HCT116 (cell line): Measurements from ENCODE around the gene CDK16. TPM values are rescaled to one million over a fixed set of nuclear protein-coding genes. Genes with fewer than 3 reads are reported as not detected.

Experiments
- ATAC-seq: fragments of 200-7000 bp; cut with Tn5 transposase; 2 replicates; pipeline ENCODE4 v1.9.1; 2020; ENCODE audit warnings: mild to moderate bottlenecking, moderate library complexity
- BruUV-seq: library from RNA; stranded (reverse); fragments of 400-500 nt; replicated peaks from 2 replicates; lab custom pipeline; 2021; lab: Mats Ljungman, UMichigan
- CTCF ChIA-PET: fragments of 300-600 bp; sonication (Branson Sonifier 250); formaldehyde crosslinking; loops from one replicate; lab custom pipeline; 2021; ENCODE audit warnings: antibody characterized with exemption; lab: Charles Lee
- POLR2A ChIA-PET: fragments of 300-600, 350-600 bp; sonication (Branson Sonifier 250); formaldehyde crosslinking; loops from one replicate; lab custom pipeline; 2021; ENCODE audit warnings: antibody characterized with exemption; lab: Charles Lee
- RAD21 ChIA-PET, 2 experiments: fragments of 300-600 bp; sonication (Branson Sonifier 250); formaldehyde crosslinking; loops; one replicate each; lab custom pipeline; 2023; ENCODE audit warnings: low total read pairs in 2 of 2; ENCODE audit not compliant: uncharacterized antibody in 2 of 2, unreplicated experiment in 2 of 2, low non-redundant PET in 1 of 2; lab: Charles Lee
- DNase-seq: peaks from one replicate; pipeline ENCODE4 v3.0.0-alpha.2; 2010; ENCODE audit warnings: low read depth, low spot score
- H2AFZ ChIP-seq: fragments of 200-600 bp; shearing (Covaris generic), sonication (generic); 2 replicates; pipeline ENCODE4 v1.6.1; 2017; ENCODE audit warnings: low read depth, mixed run types, mixed read lengths, antibody characterized with exemption, low read length; ENCODE audit not compliant: poor library complexity, severe bottlenecking
- H3K27ac ChIP-seq: 2 replicates; pipeline ENCODE4 v1.5.1; 2012; ENCODE audit warnings: low read depth, low read length
- H3K27me3 ChIP-seq: fragments of 200-600 bp; sonication (generic); 2 replicates; pipeline ENCODE4 v1.6.1; 2016; ENCODE audit warnings: mixed run types, low read length, mixed read lengths; ENCODE audit not compliant: insufficient read depth
- H3K36me3 ChIP-seq, 2 experiments: fragments of 200-500 bp in 1 of 2; fragments of 200-600 bp in 1 of 2; sonication (Bioruptor generic) in 1 of 2; sonication (generic) in 1 of 2; 2 replicates each; pipeline versions ENCODE4 v1.5.1 to v1.6.1; 2014 to 2016; ENCODE audit warnings: low read length in 2 of 2, inconsistent platforms in 1 of 2, mixed read lengths in 1 of 2, mixed run types in 1 of 2; ENCODE audit not compliant: insufficient read depth in 2 of 2, control insufficient read depth in 1 of 2
- H3K4me1 ChIP-seq, 2 experiments: fragments of 200-600 bp in 1 of 2; sonication (generic) in 1 of 2; 2 replicates each; pipeline versions ENCODE4 v1.5.1 to v1.6.1; 2012 to 2017; ENCODE audit warnings: low read length in 2 of 2, inconsistent platforms in 1 of 2, mild to moderate bottlenecking in 1 of 2, mixed read lengths in 1 of 2, mixed run types in 1 of 2, moderate library complexity in 1 of 2; ENCODE audit not compliant: insufficient read depth in 2 of 2, control insufficient read depth in 1 of 2
- H3K4me2 ChIP-seq: fragments of 200-600 bp; sonication (generic); 2 replicates; pipeline ENCODE4 v1.6.1; 2017; ENCODE audit warnings: mixed run types, low read length, mixed read lengths
- H3K4me3 ChIP-seq, 2 experiments: fragments of 200-600 bp in 1 of 2; sonication (generic) in 1 of 2; replicated peaks in 1 of 2; 2 replicates each; pipeline ENCODE4 v1.5.1; 2011 to 2016; ENCODE audit warnings: low read length in 2 of 2, control low read depth in 1 of 2, low read depth in 1 of 2, mild to moderate bottlenecking in 1 of 2, mixed read lengths in 1 of 2, mixed run types in 1 of 2
- H3K79me2 ChIP-seq: fragments of 200-600 bp; sonication (generic); 2 replicates; pipeline ENCODE4 v1.6.1; 2017; ENCODE audit warnings: mild to moderate bottlenecking, mixed run types, low read length, moderate library complexity, mixed read lengths; ENCODE audit not compliant: insufficient read depth
- H3K9ac ChIP-seq: fragments of 200-600 bp; sonication (generic); 2 replicates; pipeline ENCODE4 v1.6.1; 2016; ENCODE audit warnings: low read length, mixed read lengths
- H3K9me2 ChIP-seq: fragments of 200-600 bp; sonication (generic), shearing (Covaris generic); 2 replicates; pipeline ENCODE4 v1.6.1; 2017; ENCODE audit warnings: mixed run types, mild to moderate bottlenecking, moderate library complexity; ENCODE audit not compliant: insufficient read depth
- H3K9me3 ChIP-seq, 2 experiments: fragments of 200-500 bp in 1 of 2; fragments of 200-600 bp in 1 of 2; sonication (Bioruptor generic) in 1 of 2; sonication (generic) in 1 of 2; 2 replicates each; pipeline ENCODE4 v1.6.1; 2014 to 2017; ENCODE audit warnings: low read length in 2 of 2, mixed read lengths in 2 of 2, inconsistent platforms in 1 of 2, low read depth in 1 of 2, mild to moderate bottlenecking in 1 of 2, mixed run types in 1 of 2, moderate library complexity in 1 of 2; ENCODE audit not compliant: control insufficient read depth in 1 of 2, insufficient read depth in 1 of 2
- H4K20me1 ChIP-seq: fragments of 200-600 bp; sonication (generic), shearing (Covaris generic); 2 replicates; pipeline ENCODE4 v1.6.1; 2017; ENCODE audit warnings: mixed run types, mild to moderate bottlenecking, moderate library complexity; ENCODE audit not compliant: insufficient read depth
- ATF3 ChIP-seq: IDR thresholded peaks from 2 replicates; pipeline ENCODE4 v1.6.1; 2012
- CEBPB ChIP-seq: IDR thresholded peaks from 2 replicates; pipeline ENCODE4 v1.6.1; 2012; ENCODE audit warnings: low read depth
- CTCF ChIP-seq, 3 experiments: fragments of 200-600 bp in 1 of 3; sonication (generic) in 1 of 3; IDR thresholded peaks in 2 of 3; conservative IDR thresholded peaks in 1 of 3; 2 replicates each; pipeline ENCODE4 v1.5.1; 2012 to 2017; ENCODE audit warnings: low read depth in 2 of 3, low read length in 2 of 3, antibody characterized with exemption in 1 of 3, borderline replicate concordance in 1 of 3, control low read depth in 1 of 3, mild to moderate bottlenecking in 1 of 3, mixed read lengths in 1 of 3, mixed run types in 1 of 3, moderate library complexity in 1 of 3; ENCODE audit not compliant: insufficient read depth in 1 of 3
- EGR1 ChIP-seq: IDR thresholded peaks from 2 replicates; pipeline ENCODE4 v1.6.1; 2012; ENCODE audit warnings: low read depth
- EZH2 ChIP-seq: fragments of 200-600 bp; sonication (generic); IDR thresholded peaks from 2 replicates; pipeline ENCODE4 v1.6.1; 2017; ENCODE audit warnings: antibody characterized with exemption, mixed run types
- EZH2phosphoT487 ChIP-seq: fragments of 200-600 bp; IDR thresholded peaks from 2 replicates; pipeline ENCODE4 v1.6.1; 2018; ENCODE audit warnings: antibody characterized with exemption, borderline replicate concordance
- FOSL1 ChIP-seq: IDR thresholded peaks from 2 replicates; pipeline ENCODE4 v1.6.1; 2012; ENCODE audit warnings: low read depth
- JUND ChIP-seq: IDR thresholded peaks from 2 replicates; pipeline ENCODE4 v1.6.1; 2012
- MAX ChIP-seq: IDR thresholded peaks from 2 replicates; pipeline ENCODE4 v1.6.1; 2012
- POLR2A ChIP-seq: IDR thresholded peaks from 2 replicates; pipeline ENCODE4 v1.7.0; 2011; ENCODE audit warnings: borderline replicate concordance; ENCODE audit not compliant: insufficient read depth, insufficient read length; ENCODE audit errors: extremely low read depth
- POLR2AphosphoS5 ChIP-seq: IDR thresholded peaks from 2 replicates; pipeline ENCODE4 v1.6.1; 2011; ENCODE audit warnings: mild to moderate bottlenecking, low read depth, low read length, moderate library complexity
- SRF ChIP-seq: IDR thresholded peaks from 2 replicates; pipeline ENCODE4 v1.6.1; 2012; ENCODE audit warnings: low read depth
- TCF7L2 ChIP-seq: IDR thresholded peaks from 2 replicates; pipeline ENCODE4 v1.7.0; 2011; ENCODE audit warnings: borderline replicate concordance, inconsistent platforms; ENCODE audit not compliant: insufficient read depth, insufficient read length; ENCODE audit errors: extremely low read depth
- YY1 ChIP-seq: IDR thresholded peaks from 2 replicates; pipeline ENCODE4 v1.6.1; 2011; ENCODE audit warnings: low read length, low read depth, moderate library complexity, mild to moderate bottlenecking; ENCODE audit not compliant: insufficient replicate concordance; ENCODE audit errors: extremely low read depth
- ZBTB33 ChIP-seq: IDR thresholded peaks from 2 replicates; pipeline ENCODE4 v1.6.1; 2011; ENCODE audit warnings: mild to moderate bottlenecking, low read length, moderate library complexity; ENCODE audit not compliant: insufficient replicate concordance; ENCODE audit errors: extremely low read depth
- ZFX ChIP-seq: fragments of 450-650 bp; IDR thresholded peaks from 2 replicates; pipeline ENCODE4 v1.6.1; 2017
- ZNF274 ChIP-seq: fragments of 200-500 bp; sonication (Bioruptor generic); IDR thresholded peaks from 2 replicates; pipeline ENCODE4 v1.6.1; 2014; ENCODE audit warnings: mild to moderate bottlenecking, low read depth, low read length, inconsistent platforms
- intact Hi-C: fragments of 100-400 bp; cut with micrococcal nuclease; formaldehyde crosslinking; loops from 2 replicates; pipeline ENCODE4 v1.10.0; 2022
- total RNA-seq: library from RNA; stranded (reverse); gene quantifications from one replicate; pipeline ENCODE4 v1.2.1, GENCODE V29; 2021; ENCODE audit not compliant: unreplicated experiment

CDK16 gene
- total RNA-seq, 1 experiment from 2014 or later, result 131 TPM

- Histone ChIP-seq H3K79me2 (peaks cover 36% of the 10 kb centered on the region), H3K36me3 (no peaks in the 10 kb centered on the region), H3K4me2 (no peak overlapping the region), H3K27ac (no peak overlapping the region), H4K20me1 (no peaks in the 10 kb centered on the region), H3K4me3 (no peak overlapping the region), H3K9me2 (no peaks in the 10 kb centered on the region), H3K9me3 (no peaks in the 10 kb centered on the region), H3K27me3 (no peaks in the 10 kb centered on the region), H2AFZ (no peak overlapping the region), H3K9ac (no peak overlapping the region), H3K4me1 (peaks cover 3 to 19% of the 10 kb centered on the region in 2 experiments; a peak in 3 of 4 replicates)
- no TSS peak for BruUV-seq
- ChIA-PET CTCF (no interaction called here), POLR2A (no interaction called here), RAD21 (no interaction called here)
- TF ChIP-seq ZBTB33, result no peak
- no peak for TF ChIP-seq EZH2
- no peak for TF ChIP-seq CEBPB
- no peak for TF ChIP-seq JUND
- no peak for TF ChIP-seq YY1
- no peak for TF ChIP-seq MAX
- no peak for TF ChIP-seq ATF3
- TF ChIP-seq CTCF (IDR thresholded peaks at IDR 0.05 in 2 of 3, conservative IDR thresholded peaks at IDR 0.05 in 1 of 3; ENCODE audit: borderline replicate concordance in 1 of 3, insufficient read depth in 1 of 3, low read depth in 2 of 3, low read length in 2 of 3), result no peak
- TF ChIP-seq EGR1, result no peak
- TF ChIP-seq TCF7L2, result no peak
- TF ChIP-seq SRF, result no peak
- TF ChIP-seq ZFX, result no peak
- no peak for TF ChIP-seq FOSL1
- TF ChIP-seq EZH2phosphoT487, result no peak
- no peak for TF ChIP-seq ZNF274
- TF ChIP-seq POLR2AphosphoS5, result no peak
- no peak for TF ChIP-seq POLR2A
- intact Hi-C loops, result loop anchor here (10.0 kb wide), 1 partner anchor 59 kb away; no protein-coding TSS in a partner anchor
- no peak for DNase-seq
- ATAC-seq, result no peak
Measured at GRCh38 chrX:47235691-47236103, 17.2 kb downstream of the CDK16 start.
